Measurements from ENCODE around the gene GNB1.
"Not testable (repeated sequence)": the region's sequence is repeated elsewhere in the genome, so short reads cannot be mapped to it uniquely, and the experiment has no call there.

The GNB1 gene

GRCh38 chr1:1889847-1890505, 911 bp downstream of the GNB1 start:
- DNase-seq (ENCODE audit: low spot score): no peak

- no peak for DNase-seq (ENCODE audit: low spot score)
Measured at GRCh38 chr1:1889090-1889750, 1.7 kb downstream of the GNB1 start.

GRCh38 chr1:1883890-1884289, 7.0 kb downstream of the GNB1 start:
- not testable (repeated sequence) for DNase-seq (ENCODE audit: low spot score)

- DNase-seq (ENCODE audit: low spot score): no peak
Measured at GRCh38 chr1:1883092-1883873, 7.6 kb downstream of the GNB1 start.

- DNase-seq (ENCODE audit: low spot score): no peak
Measured at GRCh38 chr1:1881727-1882126, 9.2 kb downstream of the GNB1 start.

- no peak for DNase-seq (ENCODE audit: low spot score)
Measured at GRCh38 chr1:1880617-1881312, 10.1 kb downstream of the GNB1 start.

GRCh38 chr1:1879942-1880341, 10.9 kb downstream of the GNB1 start:
- DNase-seq (ENCODE audit: low spot score): no peak

- no peak for DNase-seq (ENCODE audit: low spot score)
Measured at GRCh38 chr1:1877865-1878436, 12.9 kb downstream of the GNB1 start.

- DNase-seq (ENCODE audit: low spot score): no peak
Measured at GRCh38 chr1:1876335-1876930, 14.5 kb downstream of the GNB1 start.

GRCh38 chr1:1875932-1876331, 15.0 kb downstream of the GNB1 start:
- DNase-seq (ENCODE audit: low spot score): no peak

GRCh38 chr1:1874901-1875300, 16.0 kb downstream of the GNB1 start:
- no peak for DNase-seq (ENCODE audit: low spot score)

- no peak for DNase-seq (ENCODE audit: low spot score)
Measured at GRCh38 chr1:1873186-1873585, 17.7 kb downstream of the GNB1 start.

GRCh38 chr1:1872329-1872994, 18.4 kb downstream of the GNB1 start:
- no peak for DNase-seq (ENCODE audit: low spot score)

- DNase-seq (ENCODE audit: low spot score): no peak
Measured at GRCh38 chr1:1869469-1869868, 21.4 kb downstream of the GNB1 start.

- no peak for DNase-seq (ENCODE audit: low spot score)
Measured at GRCh38 chr1:1867164-1867563, 23.7 kb downstream of the GNB1 start.

GRCh38 chr1:1862905-1863547, 27.9 kb downstream of the GNB1 start:
- no peak for DNase-seq (ENCODE audit: low spot score)

GRCh38 chr1:1861761-1862310, 29.1 kb downstream of the GNB1 start:
- not testable (repeated sequence) for DNase-seq (ENCODE audit: low spot score)

GRCh38 chr1:1861339-1861730, 29.6 kb downstream of the GNB1 start:
- no peak for DNase-seq (ENCODE audit: low spot score)

GRCh38 chr1:1859970-1860697, 30.8 kb downstream of the GNB1 start:
- not testable (repeated sequence) for DNase-seq (ENCODE audit: low spot score)

All from Ammon's horn (tissue), 1 donor.